SK-N-SH treated with all-trans-retinoic acid at 6 μM for 48 hours (cell line): ENCODE measurements around the gene GSG1L.

Source experiments
- ATAC-seq: fragments of 200-7000 bp; cut with Tn5 transposase; 3 replicates; pipeline ENCODE4 v1.9.1; 2020; ENCODE audit warnings: mild to moderate bottlenecking, moderate library complexity
- ARNTL ChIP-seq: fragments of 450-650 bp; formaldehyde crosslinking; IDR thresholded peaks from 2 replicates; pipeline ENCODE4 v1.5.0; 2020; ENCODE audit warnings: low read depth, mild to moderate bottlenecking, moderate library complexity, borderline replicate concordance
- BACH2 ChIP-seq: fragments of 250-450 bp; sonication (Bioruptor Pico); IDR thresholded peaks from 2 replicates; pipeline ENCODE4 v1.9.0; 2021; ENCODE audit warnings: mild to moderate bottlenecking, borderline replicate concordance
- CREB5 ChIP-seq: fragments of 250-450 bp; sonication (Bioruptor Pico); IDR thresholded peaks from 2 replicates; pipeline ENCODE4 v1.5.1; 2020; ENCODE audit warnings: low read depth, mild to moderate bottlenecking, moderate library complexity
- CSDC2 ChIP-seq: fragments of 250-450 bp; sonication (Bioruptor Pico); IDR thresholded peaks from 2 replicates; pipeline ENCODE4 v1.5.0; 2020; ENCODE audit warnings: mild to moderate bottlenecking, moderate library complexity
- CSRNP3 ChIP-seq: fragments of 250-450 bp; sonication (Bioruptor Pico); IDR thresholded peaks from 2 replicates; pipeline ENCODE4 v1.5.1; 2021; ENCODE audit warnings: mild to moderate bottlenecking, moderate library complexity
- GLIS3 ChIP-seq: fragments of 250-450 bp; sonication (Bioruptor Pico); IDR thresholded peaks from 2 replicates; pipeline ENCODE4 v1.5.0; 2020; ENCODE audit warnings: mild to moderate bottlenecking, moderate library complexity
- ISL1 ChIP-seq: fragments of 250-450 bp; sonication (Bioruptor Pico); IDR thresholded peaks from 2 replicates; pipeline ENCODE4 v2.1.2; 2022; ENCODE audit warnings: mild to moderate bottlenecking, moderate library complexity
- OSR1 ChIP-seq: fragments of 250-450 bp; sonication (Bioruptor Pico); IDR thresholded peaks from 2 replicates; pipeline ENCODE4 v1.8.0; 2022; ENCODE audit warnings: moderate library complexity, mild to moderate bottlenecking, inconsistent platforms
- PATZ1 ChIP-seq: fragments of 250-450 bp; sonication (Bioruptor Pico); IDR thresholded peaks from 2 replicates; pipeline ENCODE4 v1.8.0; 2020; ENCODE audit warnings: mild to moderate bottlenecking, moderate library complexity, borderline replicate concordance
- POU6F1 ChIP-seq: fragments of 250-450 bp; sonication (Bioruptor Pico); IDR thresholded peaks from 2 replicates; pipeline ENCODE4 v1.8.0; 2021; ENCODE audit warnings: low read depth, mild to moderate bottlenecking, moderate library complexity, borderline replicate concordance
- PPARA ChIP-seq: fragments of 250-450 bp; sonication (Bioruptor Pico); IDR thresholded peaks from 2 replicates; pipeline ENCODE4 v1.5.0; 2020; ENCODE audit warnings: mild to moderate bottlenecking, borderline replicate concordance
- RARB ChIP-seq: fragments of 250-450 bp; sonication (Bioruptor Pico); IDR thresholded peaks from 2 replicates; pipeline ENCODE4 v1.8.0; 2021; ENCODE audit warnings: mild to moderate bottlenecking, moderate library complexity
- SNAI2 ChIP-seq: fragments of 250-450 bp; sonication (Bioruptor Pico); IDR thresholded peaks from 2 replicates; pipeline ENCODE4 v1.5.0; 2020; ENCODE audit warnings: mild to moderate bottlenecking, moderate library complexity
- TOX ChIP-seq: fragments of 250-450 bp; sonication (Bioruptor Pico); IDR thresholded peaks from 2 replicates; pipeline ENCODE4 v1.8.0; 2021; ENCODE audit warnings: mild to moderate bottlenecking, moderate library complexity, borderline replicate concordance
- TSHZ2 ChIP-seq: fragments of 250-450 bp; sonication (Bioruptor Pico); IDR thresholded peaks from 2 replicates; pipeline ENCODE4 v1.5.0; 2020; ENCODE audit warnings: mild to moderate bottlenecking, moderate library complexity
- ZC3H10 ChIP-seq: fragments of 250-450 bp; sonication (Bioruptor Pico); IDR thresholded peaks from 2 replicates; pipeline ENCODE4 v1.5.1; 2021; ENCODE audit warnings: mild to moderate bottlenecking, moderate library complexity
- ZFP3 ChIP-seq: fragments of 250-450 bp; sonication (Bioruptor Pico); IDR thresholded peaks from 2 replicates; pipeline ENCODE4 v1.5.0; 2020; ENCODE audit warnings: mild to moderate bottlenecking, moderate library complexity
- ZFP30 ChIP-seq: fragments of 450-650 bp; formaldehyde crosslinking; IDR thresholded peaks from 2 replicates; pipeline ENCODE4 v1.5.0; 2022; ENCODE audit warnings: mild to moderate bottlenecking, moderate library complexity
- ZNF565 ChIP-seq: fragments of 450-650 bp; formaldehyde crosslinking; conservative IDR thresholded peaks from 2 replicates; pipeline ENCODE4 v1.5.0; 2020; ENCODE audit warnings: low read depth, mild to moderate bottlenecking, moderate library complexity
- ZNF70 ChIP-seq: fragments of 450-650 bp; formaldehyde crosslinking; IDR thresholded peaks from 2 replicates; pipeline ENCODE4 v1.5.0; 2020; ENCODE audit warnings: mild to moderate bottlenecking, moderate library complexity
- ZNF8 ChIP-seq: fragments of 450-650 bp; formaldehyde crosslinking; IDR thresholded peaks from 2 replicates; pipeline ENCODE4 v1.5.0; 2020; ENCODE audit warnings: mild to moderate bottlenecking, moderate library complexity

GSG1L gene

GRCh38 chr16:28096983-28097899 lies 33.7 kb upstream of the GSG1L start:
- ATAC-seq, result no peak
- TF ChIP-seq TOX (no peak), ISL1 (CRISPR knock-in tag) (no peak), ZNF565 (no peak), CSDC2 (CRISPR knock-in tag) (no peak)

- ATAC-seq, result no peak
- TF ChIP-seq PATZ1 (no peak), ARNTL (CRISPR knock-in tag) (no peak), RARB (no peak), ZFP3 (CRISPR knock-in tag) (no peak), CSRNP3 (CRISPR knock-in tag) (no peak), CREB5 (no peak), PPARA (no peak), ZNF8 (CRISPR knock-in tag) (no peak), BACH2 (CRISPR knock-in tag) (no peak), TOX (no peak), CSDC2 (CRISPR knock-in tag) (no peak), SNAI2 (CRISPR knock-in tag) (no peak), ZNF70 (no peak), ZFP30 (CRISPR knock-in tag) (no peak), POU6F1 (CRISPR knock-in tag) (no peak), GLIS3 (CRISPR knock-in tag) (no peak), OSR1 (CRISPR knock-in tag) (no peak), TSHZ2 (CRISPR knock-in tag) (no peak), ZNF565 (no peak), ISL1 (CRISPR knock-in tag) (no peak)
- TF ChIP-seq, all 23 proteins: peak for 0
Measured at GRCh38 chr16:28093385-28093725, 29.8 kb upstream of the GSG1L start.

- no peak for ATAC-seq
- TF ChIP-seq ISL1 (CRISPR knock-in tag) (no peak), ZFP30 (CRISPR knock-in tag) (no peak), ZNF565 (no peak), CREB5 (no peak), ZNF8 (CRISPR knock-in tag) (no peak), RARB (no peak), ZC3H10 (no peak), PATZ1 (no peak), ZFP3 (CRISPR knock-in tag) (no peak), TSHZ2 (CRISPR knock-in tag) (no peak)
Measured at GRCh38 chr16:28092721-28093384, 29.3 kb upstream of the GSG1L start.
